HepG2 (cell line): ENCODE measurements around the gene PGAP3. TPM values are rescaled to one million over a fixed set of nuclear protein-coding genes. Genes with fewer than 3 reads are reported as not detected.

ENCODE experiments used
- ADNP ChIP-seq: sonication (generic); formaldehyde crosslinking; IDR thresholded peaks from 2 replicates; pipeline ENCODE4 v1.4.0; 2020; ENCODE audit warnings: missing genetic modification reagents
- EHMT2 ChIP-seq: fragments of 200-600 bp; sonication (generic); IDR thresholded peaks from 2 replicates; pipeline ENCODE4 v1.7.0; 2017; ENCODE audit warnings: antibody characterized with exemption, low read depth, low read length, borderline replicate concordance
- GATAD2A ChIP-seq: IDR thresholded peaks from 2 replicates; pipeline ENCODE4 v1.6.1; 2016
- HIVEP1 ChIP-seq: sonication (generic); formaldehyde crosslinking; IDR thresholded peaks from 2 replicates; pipeline ENCODE4 v1.4.0; 2020; ENCODE audit warnings: mild to moderate bottlenecking, missing genetic modification reagents
- MXD4 ChIP-seq: IDR thresholded peaks from 2 replicates; pipeline ENCODE4 v1.6.1; 2016; ENCODE audit warnings: mild to moderate bottlenecking, missing biosample characterization, missing genetic modification reagents
- NFKBIZ ChIP-seq: IDR thresholded peaks from 2 replicates; pipeline ENCODE4 v1.6.1; 2018; ENCODE audit warnings: missing genetic modification reagents, missing compliant biosample characterization
- NR2C2 ChIP-seq: sonication (generic); formaldehyde crosslinking; IDR thresholded peaks from 2 replicates; pipeline ENCODE4 v1.4.0; 2020; ENCODE audit warnings: missing genetic modification reagents, mild to moderate bottlenecking, moderate library complexity, borderline replicate concordance
- PAX8 ChIP-seq: sonication (generic); formaldehyde crosslinking; IDR thresholded peaks from 2 replicates; pipeline ENCODE4 v1.8.0; 2022; ENCODE audit warnings: mild to moderate bottlenecking, missing genetic modification reagents, borderline replicate concordance
- PHF8 ChIP-seq: sonication (generic); formaldehyde crosslinking; IDR thresholded peaks from 2 replicates; pipeline ENCODE4 v1.5.0; 2020; ENCODE audit warnings: missing genetic modification reagents
- SALL1 ChIP-seq: sonication (generic); formaldehyde crosslinking; IDR thresholded peaks from 2 replicates; pipeline ENCODE4 v1.8.0; 2022; ENCODE audit warnings: mild to moderate bottlenecking, missing genetic modification reagents
- SRSF1 ChIP-seq: fragments of 200-400 bp; formaldehyde crosslinking; optimal IDR thresholded peaks from 2 replicates; pipeline ENCODE3; 2017; ENCODE audit warnings: mild to moderate bottlenecking, low read depth, low read length, moderate library complexity
- TCF7L2 ChIP-seq: IDR thresholded peaks from 2 replicates; pipeline ENCODE4 v1.6.1; 2011; ENCODE audit warnings: mild to moderate bottlenecking, low read depth, low read length, moderate library complexity
- TEF ChIP-seq: sonication (generic); formaldehyde crosslinking; IDR thresholded peaks from 2 replicates; pipeline ENCODE4 v1.5.0; 2020; ENCODE audit warnings: missing genetic modification reagents
- TRIM22 ChIP-seq: fragments of 450-650 bp; IDR thresholded peaks from 2 replicates; pipeline ENCODE4 v1.6.1; 2017
- U2AF2 ChIP-seq: fragments of 200-400 bp; formaldehyde crosslinking; IDR thresholded peaks from 2 replicates; pipeline ENCODE4 v1.6.1; 2017; ENCODE audit warnings: low read depth, mild to moderate bottlenecking, low read length
- ZBTB10 ChIP-seq: sonication (generic); formaldehyde crosslinking; IDR thresholded peaks from 2 replicates; pipeline ENCODE4 v1.4.0; 2020; ENCODE audit warnings: missing genetic modification reagents, borderline replicate concordance
- ZBTB20 ChIP-seq: sonication (generic); formaldehyde crosslinking; IDR thresholded peaks from 2 replicates; pipeline ENCODE4 v1.8.1; 2023; ENCODE audit warnings: missing genetic modification reagents, low read depth, mild to moderate bottlenecking, borderline replicate concordance
- ZNF331 ChIP-seq: sonication (generic); formaldehyde crosslinking; IDR thresholded peaks from 2 replicates; pipeline ENCODE4 v1.4.0; 2020; ENCODE audit warnings: missing genetic modification reagents
- ZNF44 ChIP-seq: sonication (generic); formaldehyde crosslinking; IDR thresholded peaks from 2 replicates; pipeline ENCODE4 v1.5.1; 2020; ENCODE audit warnings: mild to moderate bottlenecking, missing genetic modification reagents
- ZNF512 ChIP-seq: sonication (generic); formaldehyde crosslinking; IDR thresholded peaks from 2 replicates; pipeline ENCODE4 v1.4.0; 2020; ENCODE audit warnings: mild to moderate bottlenecking, missing genetic modification reagents
- ZNF841 ChIP-seq: sonication (generic); formaldehyde crosslinking; IDR thresholded peaks from 2 replicates; pipeline ENCODE4 v1.8.1; 2023; ENCODE audit warnings: missing genetic modification reagents, borderline replicate concordance
- polyA plus RNA-seq, 8 experiments: library from polyadenylated mRNA; depleted of rRNA in 3 of 8; stranded (reverse) in 7 of 8; unstranded in 1 of 8; fragments of >200 nt; fragmentation: Illumina TruSeq in 4 of 8; extraction: Trizol in 4 of 8; gene quantifications; 2 replicates each; pipeline versions ENCODE4 v1.2.1 to v1.2.3, GENCODE V29; 2011 to 2016; ENCODE audit warnings: low read depth in 4 of 8, missing spikeins in 1 of 8, mixed read lengths in 1 of 8; ENCODE audit not compliant: insufficient read depth in 1 of 8
- total RNA-seq, 5 experiments: library from RNA; depleted of rRNA; stranded (reverse); fragments of >200 nt; fragmentation: Illumina TruSeq; extraction: Trizol; gene quantifications; 2 replicates each; pipeline ENCODE4 v1.2.3, GENCODE V29; 2016; ENCODE audit warnings: low read depth in 1 of 5
- TF ChIP-seq, protein P1 (sequence below): sonication (generic); formaldehyde crosslinking; IDR thresholded peaks from 2 replicates; pipeline ENCODE4 v1.8.0; 2022; ENCODE audit warnings: mild to moderate bottlenecking, missing genetic modification reagents
- TF ChIP-seq, protein P2 (sequence below): sonication (generic); formaldehyde crosslinking; IDR thresholded peaks from 2 replicates; pipeline ENCODE4 v1.8.1; 2023; ENCODE audit warnings: missing genetic modification reagents, mild to moderate bottlenecking, borderline replicate concordance

PGAP3 gene
- total and polyA plus RNA-seq, 2 of the 13 experiments (the other 11 are each of a cell fraction or from before 2014, with no cell fraction given) = 11.9 to 14.6 TPM

GRCh38 chr17:39674702-39675389 is 13.0 kb downstream of the PGAP3 start (continued):
- TF ChIP-seq TEF (CRISPR knock-in tag) = no peak
- no peak for TF ChIP-seq U2AF2
- TF ChIP-seq SALL1 (CRISPR knock-in tag) = peak; percentile 63
- TF ChIP-seq ZNF331 = peak; percentile 64; the same call in 1 of the 2 replicates
- TF ChIP-seq, protein P1, sequence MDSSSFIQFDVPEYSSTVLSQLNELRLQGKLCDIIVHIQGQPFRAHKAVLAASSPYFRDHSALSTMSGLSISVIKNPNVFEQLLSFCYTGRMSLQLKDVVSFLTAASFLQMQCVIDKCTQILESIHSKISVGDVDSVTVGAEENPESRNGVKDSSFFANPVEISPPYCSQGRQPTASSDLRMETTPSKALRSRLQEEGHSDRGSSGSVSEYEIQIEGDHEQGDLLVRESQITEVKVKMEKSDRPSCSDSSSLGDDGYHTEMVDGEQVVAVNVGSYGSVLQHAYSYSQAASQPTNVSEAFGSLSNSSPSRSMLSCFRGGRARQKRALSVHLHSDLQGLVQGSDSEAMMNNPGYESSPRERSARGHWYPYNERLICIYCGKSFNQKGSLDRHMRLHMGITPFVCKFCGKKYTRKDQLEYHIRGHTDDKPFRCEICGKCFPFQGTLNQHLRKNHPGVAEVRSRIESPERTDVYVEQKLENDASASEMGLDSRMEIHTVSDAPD (CRISPR knock-in tag) = no peak
- TF ChIP-seq TCF7L2 = no peak
- TF ChIP-seq ZBTB10 = peak; percentile 98
- no peak; the same call in 1 of the 2 replicates for TF ChIP-seq MXD4 (CRISPR knock-in tag)
- no peak for TF ChIP-seq ZNF512
- TF ChIP-seq ZNF841 = no peak
- TF ChIP-seq PHF8 (CRISPR knock-in tag) = peak; percentile 52; the same call in 1 of the 2 replicates
- no peak for TF ChIP-seq HIVEP1 (CRISPR knock-in tag)
- peak; percentile 46; the same call in 1 of the 2 replicates for TF ChIP-seq NFKBIZ (CRISPR knock-in tag)
- peak; percentile 77 for TF ChIP-seq SRSF1
- TF ChIP-seq EHMT2 = no peak
- TF ChIP-seq, protein P2, sequence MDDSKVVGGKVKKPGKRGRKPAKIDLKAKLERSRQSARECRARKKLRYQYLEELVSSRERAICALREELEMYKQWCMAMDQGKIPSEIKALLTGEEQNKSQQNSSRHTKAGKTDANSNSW (CRISPR knock-in tag) = no peak
- TF ChIP-seq ZNF44 (CRISPR knock-in tag) = 0 out of 2 replicates have a peak, but pooled peaks have one; percentile 38
- TF ChIP-seq ZBTB20 (CRISPR knock-in tag) = 0 out of 2 replicates have a peak, but pooled peaks have one; percentile 30
- TF ChIP-seq TRIM22 = no peak
- TF ChIP-seq ADNP = no peak
- peak; percentile 87 for TF ChIP-seq GATAD2A
- TF ChIP-seq NR2C2 = peak; percentile 82
- TF ChIP-seq PAX8 (CRISPR knock-in tag) = no peak
